Activated T-cell treated with anti-CD3 and anti-CD28 coated beads, Interleukin-2, amount 50 U/mL, for 4 hours (primary cell): ENCODE measurements around the gene AP3S2. TPM values are rescaled to one million over a fixed set of nuclear protein-coding genes. Genes with fewer than 3 reads are reported as not detected.

Source experiments
- ATAC-seq, 2 donors: fragments of 200-7000 bp; cut with Tn5 transposase; one replicate each; pipeline ENCODE4 v1.10.0; 2021
- DNase-seq: peaks from one replicate; pipeline ENCODE4 v3.0.0-alpha.2; 2020
- H3K27me3 Mint-ChIP-seq: one replicate; pipeline ENCODE4 v1.8.0; 2021; ENCODE audit warnings: low read depth, mixed read lengths
- H3K36me3 Mint-ChIP-seq: one replicate; pipeline ENCODE4 v1.8.0; 2022; ENCODE audit warnings: mixed read lengths; ENCODE audit not compliant: insufficient read depth
- H3K4me1 Mint-ChIP-seq: one replicate; pipeline ENCODE4 v1.8.0; 2021; ENCODE audit warnings: low read depth, mixed read lengths
- H3K4me3 Mint-ChIP-seq: one replicate; pipeline ENCODE4 v1.8.0; 2021; ENCODE audit warnings: mild to moderate bottlenecking, moderate library complexity, mixed read lengths
- H3K9me3 Mint-ChIP-seq: one replicate; pipeline ENCODE4 v1.8.0; 2021; ENCODE audit warnings: mixed read lengths
- total RNA-seq, 3 donors: library from RNA; stranded (reverse); gene quantifications; one replicate each; pipeline ENCODE4 v1.2.1, GENCODE V29; 2021

The AP3S2 gene
- total RNA-seq, 3 donors from 2014 or later: 15.2 to 17.4 (median 17.1) TPM

DNA sequence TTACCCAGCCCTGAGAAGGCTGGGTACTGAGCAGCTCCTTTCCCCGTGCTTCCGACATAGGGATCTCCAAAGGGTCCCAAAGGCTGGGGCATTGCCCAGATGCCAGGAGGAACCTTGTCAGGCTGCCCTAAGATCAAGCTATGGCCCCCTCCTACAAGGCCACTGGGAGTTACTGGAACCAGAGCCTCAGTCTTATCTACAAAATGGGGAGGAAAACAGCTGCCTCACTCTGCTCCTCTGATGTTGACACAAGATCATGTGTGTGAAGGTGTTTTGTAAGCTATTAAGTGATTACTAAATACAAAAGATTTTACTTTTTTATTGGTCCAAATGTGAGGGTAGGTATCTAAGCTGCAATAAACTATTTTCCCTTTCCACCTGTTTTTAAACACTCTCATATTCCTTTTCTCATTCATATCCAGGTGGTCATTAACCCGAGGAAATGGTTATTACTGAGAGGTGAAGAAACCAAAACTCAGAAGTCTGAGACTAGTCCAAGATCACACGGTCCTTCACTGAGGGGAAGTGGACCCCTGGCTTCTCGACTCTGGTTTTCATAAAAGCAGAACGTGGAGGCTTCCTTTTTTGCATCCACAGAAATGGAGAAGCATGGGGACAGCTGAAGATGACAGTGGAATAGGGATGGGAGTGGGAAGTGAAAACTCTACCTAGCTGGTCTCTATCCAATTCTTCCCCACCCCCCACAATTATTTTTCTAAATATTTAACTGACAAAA, 17.3 kb upstream of the AP3S2 start:
- ATAC-seq (no peak), DNase-seq (no peak)
- no peaks in the 10 kb centered on the region for H3K36me3 Mint-ChIP-seq
- no peak overlapping the region for H3K4me3 Mint-ChIP-seq
- no peaks in the 10 kb centered on the region for H3K4me1 Mint-ChIP-seq
- H3K27me3 Mint-ChIP-seq: peaks cover 21% of the 10 kb centered on the region
- no peaks in the 10 kb centered on the region for H3K9me3 Mint-ChIP-seq

DNA sequence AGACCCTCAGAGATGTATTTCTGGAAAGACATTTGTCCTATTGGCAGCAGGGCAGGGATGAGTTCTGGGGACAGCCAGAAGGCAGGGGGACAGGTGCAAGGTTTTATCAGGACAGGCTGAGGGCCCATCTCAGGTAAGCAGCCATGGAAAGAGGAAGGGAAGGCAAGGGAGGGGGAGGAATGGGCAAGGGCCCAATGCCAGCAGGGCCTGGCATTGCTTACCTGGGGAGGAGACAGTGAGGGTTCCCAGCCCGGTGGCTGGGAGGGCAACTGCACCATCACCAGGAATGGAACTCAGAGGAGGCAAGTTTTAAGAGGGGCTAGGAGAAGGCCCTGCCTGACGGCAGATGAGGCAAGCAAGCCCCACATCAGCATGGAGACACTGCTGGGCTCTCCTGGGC, 15.8 kb upstream of the AP3S2 start:
- ATAC-seq (no peak), DNase-seq (no peak)
- peaks cover 17% of the 10 kb centered on the region for H3K27me3 Mint-ChIP-seq
- H3K9me3 Mint-ChIP-seq: no peaks in the 10 kb centered on the region
- H3K4me3 Mint-ChIP-seq: no peak overlapping the region
- H3K4me1 Mint-ChIP-seq: no peaks in the 10 kb centered on the region
- H3K36me3 Mint-ChIP-seq: no peaks in the 10 kb centered on the region

DNA sequence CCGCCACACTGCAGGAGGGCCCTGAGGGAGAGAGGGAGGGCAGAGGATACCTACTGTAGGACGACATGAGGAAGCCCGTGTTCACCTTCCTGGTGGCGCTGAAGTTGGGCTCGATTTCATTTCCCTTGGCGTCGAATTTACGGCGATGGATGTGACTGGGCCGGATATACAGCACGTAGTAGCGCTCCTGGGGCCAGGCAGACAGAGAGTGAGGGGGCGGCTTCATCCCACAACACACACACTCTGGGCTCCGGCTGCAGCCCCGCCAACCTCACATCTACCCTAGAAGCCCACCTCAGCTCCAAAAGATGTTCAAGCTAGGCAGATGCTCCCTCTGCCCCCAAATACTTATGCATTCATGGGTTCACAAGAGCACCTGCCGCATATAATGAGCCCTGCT, 14.4 kb upstream of the AP3S2 start:
- no peaks in the 10 kb centered on the region for H3K4me1 Mint-ChIP-seq
- no peak overlapping the region for H3K4me3 Mint-ChIP-seq
- no peaks in the 10 kb centered on the region for H3K9me3 Mint-ChIP-seq
- ATAC-seq: no peak
- no peak for DNase-seq
- no peaks in the 10 kb centered on the region for H3K36me3 Mint-ChIP-seq
- peaks cover 12% of the 10 kb centered on the region for H3K27me3 Mint-ChIP-seq

DNA sequence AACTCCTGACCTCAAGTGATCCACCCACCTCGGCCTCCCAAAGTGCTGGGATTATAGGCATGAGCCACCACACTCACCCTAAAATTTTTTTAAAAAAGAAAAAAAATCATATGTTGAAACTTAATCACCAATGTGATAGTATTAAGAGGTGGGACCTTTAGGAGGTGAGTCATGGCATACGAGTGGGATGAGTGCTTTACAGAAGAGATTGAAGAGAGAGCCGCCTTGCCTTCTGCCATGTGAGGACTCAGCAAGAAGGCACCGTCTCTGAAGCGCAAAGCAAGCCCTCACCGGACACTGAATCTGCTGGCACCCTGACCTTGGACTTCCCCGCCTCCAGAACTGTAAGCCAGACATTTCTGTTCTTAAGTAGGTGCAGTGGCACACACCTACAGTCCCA, 13.5 kb upstream of the AP3S2 start:
- H3K4me3 Mint-ChIP-seq: no peak overlapping the region
- ATAC-seq: peak; percentile 46 to 52
- peaks cover 8% of the 10 kb centered on the region for H3K27me3 Mint-ChIP-seq
- DNase-seq: no peak
- no peaks in the 10 kb centered on the region for H3K36me3 Mint-ChIP-seq
- no peaks in the 10 kb centered on the region for H3K4me1 Mint-ChIP-seq
- H3K9me3 Mint-ChIP-seq: no peaks in the 10 kb centered on the region

DNA sequence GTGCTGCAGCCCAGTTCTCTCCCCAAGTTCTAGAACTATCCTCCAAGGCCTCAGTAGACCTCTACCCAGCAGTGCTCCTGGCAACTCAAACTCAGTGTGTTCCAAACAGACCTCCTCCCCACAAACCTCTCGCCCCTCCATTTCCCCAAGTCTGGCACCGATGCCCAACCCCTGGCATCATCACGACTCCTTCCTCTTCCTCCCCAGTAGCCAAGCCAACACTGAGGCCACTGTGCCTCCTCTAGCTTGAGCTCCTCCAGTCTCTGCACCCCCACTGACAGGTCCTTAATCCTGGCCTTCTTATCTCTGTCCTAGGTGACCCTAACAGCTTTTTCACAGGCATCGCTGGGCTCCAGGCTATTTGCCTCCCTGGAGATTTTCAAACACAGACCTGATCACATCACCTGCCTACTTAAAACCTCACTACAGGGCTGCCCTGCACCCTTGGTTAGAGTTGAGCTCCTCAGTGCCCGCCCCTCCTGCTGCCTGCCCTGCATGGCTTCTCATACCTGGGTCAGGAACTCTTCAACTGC, 12.1 kb upstream of the AP3S2 start:
- Mint-ChIP-seq H3K36me3 (no peaks in the 10 kb centered on the region), H3K4me1 (no peaks in the 10 kb centered on the region), H3K27me3 (no peaks in the 10 kb centered on the region), H3K4me3 (no peak overlapping the region), H3K9me3 (no peaks in the 10 kb centered on the region)
- ATAC-seq: no peak
- no peak for DNase-seq

DNA sequence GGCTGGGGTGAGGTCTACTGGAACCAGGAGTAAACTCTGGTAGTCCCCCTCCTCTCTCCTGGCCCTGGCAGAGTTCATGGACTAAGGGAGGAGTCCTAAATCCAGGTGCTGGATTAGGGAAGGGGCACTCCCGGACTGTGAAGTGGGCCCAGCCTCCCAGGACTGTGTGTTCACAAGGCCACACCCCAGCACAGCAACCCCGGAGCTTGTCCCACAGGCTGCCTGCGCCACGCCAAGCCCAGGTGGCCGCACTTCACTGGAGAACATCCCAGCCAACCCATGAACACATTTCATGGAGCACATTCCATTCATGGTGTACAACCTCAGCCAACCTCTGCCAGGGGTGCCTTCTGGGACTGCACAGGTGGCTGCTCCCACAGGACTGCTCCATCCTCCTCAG, 10.7 kb upstream of the AP3S2 start:
- no peak for ATAC-seq
- no peak for DNase-seq
- Mint-ChIP-seq H3K9me3 (no peaks in the 10 kb centered on the region), H3K36me3 (no peaks in the 10 kb centered on the region), H3K27me3 (no peaks in the 10 kb centered on the region), H3K4me3 (no peak overlapping the region), H3K4me1 (no peaks in the 10 kb centered on the region)

DNA sequence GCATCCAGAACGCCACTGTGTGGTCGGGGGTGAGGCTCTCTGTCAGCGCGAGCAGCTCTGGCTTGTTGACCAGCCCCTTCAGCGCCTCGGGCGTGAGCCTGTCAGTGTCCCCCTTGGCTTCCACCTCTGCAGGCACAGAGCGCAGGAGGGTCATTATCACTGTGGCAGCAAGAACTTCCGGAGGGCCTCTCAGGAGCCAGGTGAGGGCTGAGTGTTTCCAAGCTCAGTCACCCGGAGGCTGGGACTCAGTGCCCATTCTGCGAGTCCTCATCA, 10.0 kb upstream of the AP3S2 start:
- DNase-seq (no peak), ATAC-seq (no peak)
- no peaks in the 10 kb centered on the region for H3K27me3 Mint-ChIP-seq
- H3K4me3 Mint-ChIP-seq: no peak overlapping the region
- H3K4me1 Mint-ChIP-seq: no peaks in the 10 kb centered on the region
- no peaks in the 10 kb centered on the region for H3K9me3 Mint-ChIP-seq
- no peaks in the 10 kb centered on the region for H3K36me3 Mint-ChIP-seq

DNA sequence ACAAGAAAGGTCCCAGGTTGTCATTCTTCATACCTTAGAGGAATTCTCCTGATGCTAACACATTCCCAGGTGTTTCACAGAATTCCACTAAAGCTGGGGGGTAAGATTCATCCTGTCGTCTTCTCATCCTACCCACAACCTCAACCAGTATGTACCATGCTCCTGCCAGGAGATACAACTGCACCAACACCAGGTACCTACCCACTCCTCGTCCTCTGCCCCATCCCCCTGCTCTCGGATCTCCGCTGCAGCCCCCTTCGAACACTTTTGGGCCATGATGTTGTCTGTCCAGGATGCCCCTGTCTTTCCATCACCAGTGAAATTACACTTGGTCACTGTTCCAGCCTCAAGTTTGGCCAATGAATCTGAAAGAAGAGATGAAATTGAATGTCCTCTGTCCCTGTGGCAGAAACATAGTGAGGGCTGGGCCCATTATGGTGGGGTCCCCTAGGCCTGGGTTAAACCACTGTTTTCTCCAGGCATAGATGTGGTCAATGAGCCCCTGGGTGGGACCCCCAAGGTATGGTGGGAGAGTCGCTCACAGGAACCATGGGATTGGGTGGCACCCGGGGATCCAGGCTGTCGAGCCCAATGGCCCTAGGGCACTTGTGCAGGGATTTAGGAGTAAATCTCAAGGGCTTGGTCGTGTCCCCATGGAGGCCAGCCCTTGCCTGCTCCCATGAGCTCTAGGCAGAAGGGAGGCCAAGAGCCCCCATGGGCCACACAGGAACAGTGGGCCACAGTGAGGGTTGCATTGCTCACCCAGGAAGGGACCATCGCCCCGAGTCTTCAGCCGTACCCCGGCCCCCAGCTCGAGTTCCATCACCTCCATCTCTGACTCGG, 9.4 kb upstream of the AP3S2 start:
- DNase-seq (no peak), ATAC-seq (no peak)
- Mint-ChIP-seq H3K27me3 (no peaks in the 10 kb centered on the region), H3K4me3 (no peak overlapping the region), H3K4me1 (no peaks in the 10 kb centered on the region), H3K9me3 (no peaks in the 10 kb centered on the region), H3K36me3 (no peaks in the 10 kb centered on the region)

DNA sequence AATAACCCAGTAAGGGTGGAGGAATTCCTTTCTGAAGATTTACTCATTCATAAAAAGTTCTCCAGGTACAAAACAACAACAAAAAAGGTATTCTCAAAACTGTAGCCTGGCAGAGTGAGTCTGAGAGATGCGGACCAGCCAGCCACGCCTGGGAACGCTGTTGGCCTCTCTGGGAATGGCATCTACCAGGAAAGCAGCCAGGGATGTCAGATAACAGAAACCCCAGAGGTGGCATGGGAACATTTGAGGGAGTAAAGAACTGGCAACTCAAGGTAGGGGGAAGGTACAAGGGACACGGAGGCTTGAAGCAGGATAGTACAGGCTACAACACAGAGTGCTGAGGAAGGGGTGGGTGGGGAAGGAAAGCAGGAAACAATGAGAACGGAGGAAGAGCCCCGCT, 7.1 kb upstream of the AP3S2 start:
- DNase-seq (no peak), ATAC-seq (no peak)
- no peaks in the 10 kb centered on the region for H3K36me3 Mint-ChIP-seq
- H3K9me3 Mint-ChIP-seq: no peaks in the 10 kb centered on the region
- no peaks in the 10 kb centered on the region for H3K27me3 Mint-ChIP-seq
- no peaks in the 10 kb centered on the region for H3K4me1 Mint-ChIP-seq
- no peak overlapping the region for H3K4me3 Mint-ChIP-seq

DNA sequence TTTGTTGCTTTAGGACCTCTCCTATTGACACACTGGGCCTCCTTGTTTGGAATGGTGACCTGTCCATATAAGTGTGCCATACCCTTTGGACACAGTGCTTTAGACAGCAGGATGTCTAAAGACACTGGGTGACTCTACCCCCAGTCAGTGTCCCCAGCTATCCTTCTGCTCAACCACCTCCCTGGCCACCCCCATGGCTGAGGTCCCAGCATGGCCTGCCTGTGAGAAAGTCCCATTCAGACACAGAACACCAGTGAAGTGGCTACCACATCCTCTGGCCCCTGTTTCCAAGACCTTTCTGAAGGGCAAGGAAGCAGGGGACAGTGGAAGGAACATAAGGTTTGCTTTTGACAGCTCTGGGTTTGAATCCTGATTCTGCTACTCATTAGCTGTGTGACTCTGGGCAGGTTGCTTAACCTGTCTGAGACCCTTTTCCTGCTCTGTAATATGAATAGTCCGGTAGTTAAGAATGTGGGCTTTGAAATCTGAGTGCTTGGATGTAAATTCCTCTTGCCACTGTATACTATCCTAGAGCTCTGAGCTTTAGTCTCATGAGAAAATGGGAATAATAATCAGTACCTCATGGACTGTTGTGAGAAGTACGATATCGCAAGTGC, 6.3 kb upstream of the AP3S2 start:
- no peaks in the 10 kb centered on the region for H3K36me3 Mint-ChIP-seq
- H3K9me3 Mint-ChIP-seq: no peaks in the 10 kb centered on the region
- no peak overlapping the region for H3K4me3 Mint-ChIP-seq
- DNase-seq (no peak), ATAC-seq (no peak)
- H3K4me1 Mint-ChIP-seq: peaks cover 1% of the 10 kb centered on the region
- H3K27me3 Mint-ChIP-seq: no peaks in the 10 kb centered on the region

DNA sequence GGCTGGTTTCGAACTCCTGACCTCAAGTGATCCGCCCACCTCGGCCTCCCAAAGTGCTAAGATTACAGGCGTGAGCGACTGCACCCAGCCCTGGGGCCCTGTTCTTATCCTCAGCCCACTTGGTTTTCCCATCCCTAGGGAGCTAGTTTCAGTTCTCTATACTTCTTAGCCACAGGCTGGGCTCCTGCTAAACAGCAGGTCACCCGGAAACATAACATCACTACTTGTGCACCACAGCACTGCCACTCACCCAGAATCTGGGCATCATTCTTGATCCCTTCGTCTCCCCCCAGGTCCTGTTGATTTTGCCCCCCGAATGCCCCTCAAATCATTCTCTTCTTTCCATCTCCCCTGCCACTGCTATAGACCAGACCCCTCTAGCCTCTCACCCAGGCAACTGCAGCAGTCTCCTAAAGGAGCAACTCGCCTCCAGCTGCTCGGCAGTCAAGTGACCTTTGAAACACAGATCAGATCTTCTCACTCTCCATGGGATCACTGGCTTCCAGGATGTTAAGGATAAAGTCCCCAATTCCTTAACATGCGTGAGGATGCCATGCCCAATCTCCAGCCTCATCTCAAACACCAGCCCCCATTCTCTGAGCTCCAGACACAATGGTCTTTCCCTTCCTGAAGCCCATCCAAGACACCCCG, 5.6 kb upstream of the AP3S2 start:
- no peaks in the 10 kb centered on the region for H3K36me3 Mint-ChIP-seq
- H3K4me3 Mint-ChIP-seq: no peak overlapping the region
- DNase-seq (no peak), ATAC-seq (no peak)
- peaks cover 5% of the 10 kb centered on the region for H3K4me1 Mint-ChIP-seq
- H3K27me3 Mint-ChIP-seq: no peaks in the 10 kb centered on the region
- H3K9me3 Mint-ChIP-seq: no peaks in the 10 kb centered on the region

DNA sequence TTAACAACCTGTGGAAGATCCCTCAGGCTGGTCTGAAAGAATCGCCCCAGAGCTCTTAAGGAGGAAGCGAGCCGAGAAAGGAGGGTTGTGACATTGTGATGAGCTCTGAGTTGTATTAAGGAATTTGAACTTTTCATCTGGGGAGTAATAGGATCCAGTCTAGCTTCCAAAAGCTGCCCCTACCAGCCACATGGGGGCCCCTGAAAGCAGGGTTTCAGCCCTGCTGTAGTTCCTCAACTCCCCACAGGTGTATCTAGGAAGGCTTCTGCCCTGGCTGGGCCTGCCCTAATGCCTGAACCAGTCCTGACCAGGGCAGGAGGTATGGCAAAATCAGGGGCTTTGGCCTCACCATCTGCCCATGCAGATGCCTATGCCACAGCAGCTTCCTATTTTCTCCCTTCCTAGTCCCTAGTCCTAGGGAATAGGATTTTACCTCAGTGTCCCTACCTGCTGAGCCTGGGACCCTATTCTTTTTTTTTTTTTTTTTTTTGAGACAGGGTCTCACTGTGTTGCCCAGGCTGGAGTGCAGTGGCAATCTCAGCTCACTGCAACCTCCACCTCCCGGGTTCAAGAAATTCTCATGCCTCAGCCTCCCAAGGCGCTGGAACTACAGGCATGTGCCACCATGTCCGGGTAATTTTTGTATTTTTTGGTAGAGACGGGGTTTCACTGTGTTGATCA, 5.0 kb upstream of the AP3S2 start:
- Mint-ChIP-seq H3K36me3 (no peaks in the 10 kb centered on the region), H3K4me1 (peaks cover 8% of the 10 kb centered on the region), H3K27me3 (no peaks in the 10 kb centered on the region), H3K9me3 (no peaks in the 10 kb centered on the region), H3K4me3 (no peak overlapping the region)
- DNase-seq: peak; percentile 21
- ATAC-seq: peak; percentile 20 to 32

DNA sequence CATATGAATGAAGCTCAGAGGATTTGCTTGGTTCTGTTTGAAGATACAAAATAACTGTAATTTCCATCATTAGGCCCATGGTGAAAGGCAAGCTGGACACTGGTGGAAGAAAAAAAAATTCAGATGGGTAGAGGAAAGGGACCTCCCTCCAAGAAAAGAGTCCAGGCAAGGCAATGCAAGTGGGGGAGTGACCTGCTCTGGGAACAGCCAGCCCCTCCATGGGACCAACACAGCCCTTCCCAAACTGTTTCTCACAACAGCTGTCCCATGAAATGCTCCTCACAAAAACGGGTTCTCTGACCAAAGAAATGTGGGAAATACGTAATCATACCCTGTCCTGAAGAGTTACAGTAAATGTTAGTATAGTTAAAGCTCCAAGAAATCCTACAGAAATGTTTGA, 4.4 kb upstream of the AP3S2 start:
- Mint-ChIP-seq H3K4me3 (no peak overlapping the region), H3K27me3 (no peaks in the 10 kb centered on the region), H3K36me3 (no peaks in the 10 kb centered on the region), H3K9me3 (no peaks in the 10 kb centered on the region), H3K4me1 (peaks cover 11% of the 10 kb centered on the region)
- DNase-seq (no peak), ATAC-seq (no peak)

DNA sequence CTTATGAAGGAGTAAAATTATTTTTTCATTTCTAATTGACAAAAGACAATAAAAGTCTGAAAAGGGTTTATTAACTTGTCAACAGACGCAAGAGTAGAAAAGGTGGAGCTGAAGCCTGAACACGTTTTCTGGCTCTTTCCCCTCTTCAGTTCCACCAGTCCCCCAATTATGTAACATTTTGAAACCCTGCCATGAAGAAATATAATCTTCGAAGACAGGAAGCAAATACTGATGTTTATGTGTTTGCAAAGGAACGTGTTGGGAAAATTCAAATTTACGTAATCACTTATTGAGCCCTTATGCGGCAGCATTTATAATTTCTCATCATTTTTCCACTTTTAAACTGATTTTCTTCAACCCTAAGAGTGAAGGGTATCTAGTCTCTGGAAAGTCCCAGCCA, 767 bp downstream of the AP3S2 start:
- Mint-ChIP-seq H3K4me3 (peak overlapping the region; percentile 98), H3K36me3 (peaks cover 14% of the 10 kb centered on the region), H3K4me1 (peaks cover 40% of the 10 kb centered on the region), H3K27me3 (no peaks in the 10 kb centered on the region), H3K9me3 (no peaks in the 10 kb centered on the region)
- DNase-seq (no peak), ATAC-seq (no peak)
